IPS-18c (cell line): ENCODE results near the gene SLC39A11.

Experiments
- H3K4me3 ChIP-seq: 2 replicates; pipeline ENCODE4 v1.7.0; 2013; ENCODE audit warnings: low read depth, mild to moderate bottlenecking, low read length, moderate library complexity; ENCODE audit not compliant: insufficient read depth
- H3K9me3 ChIP-seq: one replicate; pipeline ENCODE4 v1.6.1; 2013; ENCODE audit warnings: mild to moderate bottlenecking, low read length, moderate library complexity; ENCODE audit not compliant: control insufficient read depth, insufficient read depth

The SLC39A11 gene

GRCh38 chr17:73030501-73030921 lies 62.0 kb downstream of the SLC39A11 start:
- Histone ChIP-seq H3K9me3 (peaks cover 2% of the 10 kb centered on the region), H3K4me3 (no peak overlapping the region)

GRCh38 chr17:73029991-73030390 lies 62.5 kb downstream of the SLC39A11 start:
- Histone ChIP-seq H3K9me3 (peaks cover 2% of the 10 kb centered on the region), H3K4me3 (no peak overlapping the region)

- Histone ChIP-seq H3K9me3 (peaks cover 2% of the 10 kb centered on the region), H3K4me3 (no peak overlapping the region)
Observed at GRCh38 chr17:73029021-73029420, 63.5 kb downstream of the SLC39A11 start.

- Histone ChIP-seq H3K9me3 (peaks cover 2% of the 10 kb centered on the region), H3K4me3 (no peak overlapping the region)
Observed at GRCh38 chr17:73028299-73028755, 64.2 kb downstream of the SLC39A11 start.

- Histone ChIP-seq H3K9me3 (peaks cover 2% of the 10 kb centered on the region), H3K4me3 (no peak overlapping the region)
Observed at GRCh38 chr17:73027130-73027741, 65.3 kb downstream of the SLC39A11 start.

GRCh38 chr17:73025041-73025560 lies 67.4 kb downstream of the SLC39A11 start:
- H3K4me3 ChIP-seq: no peak overlapping the region

GRCh38 chr17:73023759-73024158 lies 68.7 kb downstream of the SLC39A11 start:
- Histone ChIP-seq H3K9me3 (peaks cover 2% of the 10 kb centered on the region), H3K4me3 (no peak overlapping the region)

More at GRCh38 chr17:73025041-73025560, 67.4 kb downstream of the SLC39A11 start:
- H3K9me3 ChIP-seq: peaks cover 2% of the 10 kb centered on the region

GRCh38 chr17:73022694-73023093 lies 69.8 kb downstream of the SLC39A11 start:
- H3K9me3 ChIP-seq: peaks cover 6% of the 10 kb centered on the region
- H3K4me3 ChIP-seq: no peak overlapping the region

- Histone ChIP-seq H3K9me3 (peaks cover 6% of the 10 kb centered on the region), H3K4me3 (no peak overlapping the region)
Observed at GRCh38 chr17:73021771-73022170, 70.7 kb downstream of the SLC39A11 start.

- Histone ChIP-seq H3K4me3 (no peak overlapping the region), H3K9me3 (peaks cover 4% of the 10 kb centered on the region)
Observed at GRCh38 chr17:73020110-73020509, 72.4 kb downstream of the SLC39A11 start.

GRCh38 chr17:73018599-73018998 lies 73.9 kb downstream of the SLC39A11 start:
- H3K9me3 ChIP-seq: peaks cover 4% of the 10 kb centered on the region
- no peak overlapping the region for H3K4me3 ChIP-seq

GRCh38 chr17:73017658-73018057 lies 74.8 kb downstream of the SLC39A11 start:
- H3K9me3 ChIP-seq: peaks cover 4% of the 10 kb centered on the region
- H3K4me3 ChIP-seq: no peak overlapping the region

GRCh38 chr17:73015722-73016276 lies 76.7 kb downstream of the SLC39A11 start:
- no peak overlapping the region for H3K4me3 ChIP-seq
- peaks cover 4% of the 10 kb centered on the region for H3K9me3 ChIP-seq

GRCh38 chr17:73013816-73014663 lies 78.4 kb downstream of the SLC39A11 start:
- H3K9me3 ChIP-seq: peaks cover 4% of the 10 kb centered on the region
- H3K4me3 ChIP-seq: no peak overlapping the region

- Histone ChIP-seq H3K4me3 (no peak overlapping the region), H3K9me3 (peaks cover 4% of the 10 kb centered on the region)
Observed at GRCh38 chr17:73013301-73013700, 79.2 kb downstream of the SLC39A11 start.

- H3K4me3 ChIP-seq: no peak overlapping the region
Observed at GRCh38 chr17:73011016-73011486, 81.4 kb downstream of the SLC39A11 start.

GRCh38 chr17:73010414-73010813 lies 82.1 kb downstream of the SLC39A11 start:
- H3K4me3 ChIP-seq: no peak overlapping the region
- H3K9me3 ChIP-seq: no peaks in the 10 kb centered on the region

More at GRCh38 chr17:73011016-73011486, 81.4 kb downstream of the SLC39A11 start:
- no peaks in the 10 kb centered on the region for H3K9me3 ChIP-seq
